ENCODE results near the gene KRTAP2-4. TPM values are rescaled to one million over a fixed set of nuclear protein-coding genes. Genes with fewer than 3 reads are reported as not detected.
"Not testable (repeated sequence)": the region's sequence is repeated elsewhere in the genome, so short reads cannot be mapped to it uniquely, and the experiment has no call there.

KRTAP2-4 gene
- total RNA-seq, 1 donor from 2014 or later = not detected

GRCh38 chr17:41071606-41072360, 6.1 kb upstream of the KRTAP2-4 start:
- DNase-seq = peak; percentile 66

GRCh38 chr17:41069031-41069430, 3.4 kb upstream of the KRTAP2-4 start:
- no peak for DNase-seq

GRCh38 chr17:41067281-41067680, 1.6 kb upstream of the KRTAP2-4 start:
- DNase-seq = no peak

- not testable (repeated sequence) for DNase-seq
Measured at GRCh38 chr17:41065016-41065689, 526 bp downstream of the KRTAP2-4 start.

GRCh38 chr17:41064301-41064700, 1.4 kb downstream of the KRTAP2-4 start:
- no peak for DNase-seq

GRCh38 chr17:41063449-41063848, 2.2 kb downstream of the KRTAP2-4 start:
- DNase-seq = no peak

GRCh38 chr17:41061964-41062363, 3.7 kb downstream of the KRTAP2-4 start:
- no peak for DNase-seq

GRCh38 chr17:41060052-41060604, 5.6 kb downstream of the KRTAP2-4 start, which contains the start of gene KRTAP2-3:
KRTAP2-3 (minus strand) TSS chr17:41060114; CDS start chr17:41060050, 64 bp downstream.
- no peak for DNase-seq

GRCh38 chr17:41059276-41060051, 6.2 kb downstream of the KRTAP2-4 start:
- not testable (repeated sequence) for DNase-seq

GRCh38 chr17:41058741-41059140, 6.9 kb downstream of the KRTAP2-4 start:
- DNase-seq = no peak

GRCh38 chr17:41057547-41057946, 8.1 kb downstream of the KRTAP2-4 start:
- DNase-seq = no peak

GRCh38 chr17:41055130-41055529, 10.5 kb downstream of the KRTAP2-4 start, which contains the start of gene KRTAP2-2:
KRTAP2-2 (minus strand) TSS chr17:41055230; CDS start chr17:41055211, 19 bp downstream.
- DNase-seq = not testable (repeated sequence)

GRCh38 chr17:41054556-41054955, 11.1 kb downstream of the KRTAP2-4 start:
- not testable (repeated sequence) for DNase-seq

GRCh38 chr17:41054025-41054424, 11.7 kb downstream of the KRTAP2-4 start:
- no peak for DNase-seq

GRCh38 chr17:41052566-41052965, 13.1 kb downstream of the KRTAP2-4 start:
- no peak for DNase-seq

GRCh38 chr17:41049110-41049509, 16.6 kb downstream of the KRTAP2-4 start:
- DNase-seq = no peak

GRCh38 chr17:41048441-41048840, 17.2 kb downstream of the KRTAP2-4 start:
- no peak for DNase-seq

- DNase-seq = not testable (repeated sequence)
Measured at GRCh38 chr17:41046735-41047465, 18.8 kb downstream of the KRTAP2-4 start, which contains the start of gene KRTAP2-1. KRTAP2-1 (minus strand) TSS chr17:41047316; CDS start chr17:41047267, 49 bp downstream.

GRCh38 chr17:41042953-41043352, 22.7 kb downstream of the KRTAP2-4 start:
- DNase-seq = no peak

GRCh38 chr17:41040783-41041571, 24.7 kb downstream of the KRTAP2-4 start, which contains the start of gene KRTAP1-1:
KRTAP1-1 (minus strand) TSS chr17:41041450; CDS start chr17:41041397, 53 bp downstream.
- DNase-seq = peak; percentile 86
